HG03039 (cell line): Measurements from ENCODE around the gene ACP1.

Experiments
- ATAC-seq: cut with Tn5 transposase; IDR thresholded peaks from one replicate; pipeline ENCODE4 v1.9.1; 2021; ENCODE audit warnings: mild to moderate bottlenecking, moderate library complexity; ENCODE audit not compliant: unreplicated experiment

ACP1 gene

GRCh38 chr2:279956-280649, 15.4 kb downstream of the ACP1 start:
- no peak for ATAC-seq

- ATAC-seq: no peak
Observed at GRCh38 chr2:280650-281110, 15.9 kb downstream of the ACP1 start.

DNA sequence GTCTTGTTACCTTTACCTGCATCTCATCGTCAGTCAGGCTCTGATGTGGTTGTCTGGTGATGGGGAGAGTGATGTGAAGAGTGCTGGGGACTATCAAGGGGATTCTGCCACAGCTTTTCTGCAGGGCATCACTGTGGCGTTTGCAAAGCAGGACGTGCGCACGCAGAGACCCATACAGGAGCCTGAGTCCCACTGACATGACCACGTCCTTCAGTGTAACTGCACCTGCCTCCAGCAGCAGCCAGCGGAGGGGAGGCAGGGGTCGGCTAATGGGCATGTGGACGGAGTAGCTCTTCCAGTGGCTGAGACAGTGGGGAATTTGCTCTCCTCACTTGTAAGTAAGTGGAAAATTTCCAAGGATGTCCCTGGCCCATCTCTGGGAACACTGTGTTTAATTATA, 16.6 kb downstream of the ACP1 start:
- no peak for ATAC-seq

- ATAC-seq: no peak
Observed at GRCh38 chr2:282371-283263, 17.9 kb downstream of the ACP1 start.

DNA sequence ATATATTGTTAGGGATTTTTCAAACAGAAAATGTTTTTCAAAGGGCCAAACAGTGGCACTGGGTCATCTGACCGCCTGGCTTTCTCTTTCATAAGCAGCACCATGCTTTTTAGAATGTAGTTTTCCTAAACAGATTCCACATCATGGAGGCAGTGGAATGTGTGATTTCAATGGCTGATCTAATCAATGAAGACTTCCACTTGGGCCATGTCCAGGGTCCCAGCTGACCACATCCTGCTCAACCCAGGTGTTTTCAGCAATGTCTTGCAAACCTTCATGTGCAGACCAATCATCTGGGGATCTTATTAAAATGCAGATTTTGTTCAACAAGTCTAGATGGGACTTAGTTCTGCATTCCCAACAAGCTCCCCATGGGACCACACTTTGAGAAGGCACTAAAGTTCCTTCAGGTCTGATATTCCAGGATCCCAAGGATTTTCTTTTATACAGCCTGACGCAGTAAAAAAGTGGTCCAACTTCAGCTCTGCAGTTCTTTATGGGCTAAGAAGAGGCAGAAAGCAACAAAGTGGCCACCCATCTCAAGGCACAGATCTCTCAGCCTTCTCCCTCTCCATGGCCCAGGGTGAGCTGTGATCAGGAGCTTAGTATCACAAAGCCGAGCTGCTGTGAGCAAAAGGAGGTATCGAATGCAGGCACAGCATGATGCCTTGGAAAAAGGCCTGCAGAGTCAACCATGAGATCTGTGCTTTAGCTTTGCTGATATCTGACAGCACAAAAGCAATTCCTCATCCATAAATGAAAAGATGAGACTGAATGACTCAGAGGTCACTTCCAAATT, 19.4 kb downstream of the ACP1 start:
- ATAC-seq: no peak

DNA sequence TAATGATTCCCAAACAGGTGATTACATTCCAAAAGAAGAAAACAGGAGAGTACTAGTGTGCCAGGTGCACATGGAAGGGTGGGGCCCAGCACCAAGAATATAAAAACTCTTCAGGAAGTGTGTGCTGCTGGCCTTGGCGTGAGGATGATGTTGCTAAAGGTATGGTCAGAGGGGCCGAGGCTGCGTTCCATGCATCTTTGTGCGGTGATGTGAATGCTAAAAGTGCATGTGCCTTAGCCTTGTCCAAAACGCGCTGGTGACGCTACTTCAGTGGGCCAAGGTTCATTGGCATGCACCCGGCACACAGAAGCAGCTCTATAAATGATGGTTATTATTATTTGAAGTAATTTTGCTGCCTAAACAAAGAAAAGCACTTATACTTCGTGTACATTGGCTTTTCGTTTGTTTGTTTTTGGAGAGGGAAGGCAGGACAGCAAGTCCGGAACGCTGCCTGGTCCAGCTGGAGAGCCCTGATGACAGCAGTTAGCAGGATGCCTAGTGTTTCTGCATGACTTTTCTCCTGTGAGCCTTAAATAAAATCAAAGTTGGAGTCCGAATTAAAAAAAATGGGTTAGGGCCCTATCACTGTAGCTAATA, 20.2 kb downstream of the ACP1 start:
- no peak for ATAC-seq

DNA sequence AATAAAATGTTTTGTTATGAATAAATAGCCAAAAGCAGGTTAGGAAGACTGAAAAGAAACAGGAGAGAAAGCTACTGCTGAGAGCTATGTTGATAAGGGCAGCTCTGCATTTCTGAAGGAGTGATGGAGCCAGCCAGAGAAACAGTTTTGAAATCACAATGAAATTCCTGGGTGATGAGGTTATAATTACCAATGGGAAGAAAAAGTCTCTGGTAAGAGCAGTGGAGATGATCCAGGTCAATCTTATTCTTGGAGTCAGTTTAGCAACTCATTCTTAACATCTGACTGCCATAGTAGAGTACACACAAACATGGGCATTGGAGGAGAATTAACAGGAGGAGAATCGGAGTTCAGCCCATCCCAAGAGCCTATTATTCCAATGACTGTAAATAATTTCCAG, 20.8 kb downstream of the ACP1 start:
- no peak for ATAC-seq

- no peak for ATAC-seq
Observed at GRCh38 chr2:286035-286434, 21.3 kb downstream of the ACP1 start.

DNA sequence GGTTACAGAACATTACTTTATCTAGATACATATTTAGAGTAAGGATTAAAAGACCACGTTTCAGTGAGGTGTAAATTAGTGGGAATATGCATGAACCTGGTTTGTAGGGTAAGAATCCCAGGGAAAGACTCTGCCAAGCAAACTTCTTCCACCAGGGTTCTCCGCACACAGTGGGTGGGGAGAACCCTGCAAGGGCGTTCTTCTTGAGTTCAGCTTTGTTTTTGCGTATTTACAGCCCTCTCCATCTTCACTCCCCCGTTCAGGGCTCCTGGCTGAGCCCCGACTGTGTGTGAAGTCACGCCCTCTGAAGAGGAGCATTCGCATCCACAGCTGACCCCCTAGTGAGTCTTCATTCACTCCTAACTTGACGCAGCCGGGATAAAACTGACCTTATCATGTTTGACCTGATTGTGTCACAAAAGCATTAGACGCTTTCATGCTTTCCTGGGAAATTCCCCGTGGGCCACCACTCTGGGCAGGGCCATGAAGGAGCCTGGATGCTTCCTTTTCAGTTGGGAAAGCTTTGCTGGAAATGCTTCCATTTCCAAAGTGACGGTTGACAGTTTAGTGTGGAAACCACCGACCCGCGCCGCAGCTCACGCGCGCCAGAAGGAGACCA, 22.1 kb downstream of the ACP1 start:
- ATAC-seq: no peak

- no peak for ATAC-seq
Observed at GRCh38 chr2:287471-287885, 22.7 kb downstream of the ACP1 start.

DNA sequence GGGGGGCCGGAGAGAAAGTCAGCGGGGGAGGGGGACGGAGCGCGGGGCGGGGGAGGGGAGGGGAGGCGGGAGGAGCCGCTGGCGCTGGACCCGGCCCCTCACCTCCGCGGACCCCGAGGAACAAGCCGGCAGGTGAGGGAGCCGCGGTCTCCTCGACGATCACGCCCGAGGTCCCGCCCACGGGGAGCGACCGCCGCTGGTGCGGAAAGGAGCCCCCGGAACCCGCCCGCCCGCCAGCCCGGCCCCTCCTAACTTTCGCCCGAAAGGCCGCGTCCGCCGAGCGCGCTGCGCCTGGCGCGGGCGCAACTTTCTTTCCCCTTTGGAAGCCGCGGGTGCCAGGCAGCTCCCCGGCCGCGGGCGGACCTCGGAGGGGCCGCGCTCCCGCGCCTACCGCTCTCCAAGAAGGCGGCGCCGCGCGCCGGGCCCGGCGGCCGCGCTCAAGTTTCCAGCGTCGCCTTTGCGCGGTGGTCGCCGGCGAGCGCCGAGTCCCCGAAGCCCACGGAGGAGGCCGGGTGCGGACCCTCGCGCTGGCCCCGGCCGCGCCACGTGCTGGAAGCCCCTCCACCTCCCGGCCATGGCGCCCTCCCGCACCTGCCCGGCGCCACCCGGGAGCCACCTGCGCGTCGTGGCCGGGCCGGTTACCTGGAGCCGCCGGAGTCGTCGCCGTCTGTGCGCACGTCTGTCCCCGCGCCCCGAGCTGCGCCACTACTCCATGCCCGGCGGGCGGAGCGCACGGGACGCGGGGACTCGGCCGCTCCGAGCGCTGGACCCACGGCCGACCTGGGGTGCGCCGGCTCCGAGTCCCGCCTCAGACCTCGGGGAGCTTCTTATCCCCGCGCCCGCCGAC, 23.4 kb downstream of the ACP1 start, which contains the start of gene ALKAL2:
Gene ALKAL2 (minus strand): TSS at position 181 of the 847 bp plus-strand sequence. CDS start 256 bp downstream, outside the sequence.
- ATAC-seq: no peak

- no peak for ATAC-seq
Observed at GRCh38 chr2:288758-289361, 24.1 kb downstream of the ACP1 start.

DNA sequence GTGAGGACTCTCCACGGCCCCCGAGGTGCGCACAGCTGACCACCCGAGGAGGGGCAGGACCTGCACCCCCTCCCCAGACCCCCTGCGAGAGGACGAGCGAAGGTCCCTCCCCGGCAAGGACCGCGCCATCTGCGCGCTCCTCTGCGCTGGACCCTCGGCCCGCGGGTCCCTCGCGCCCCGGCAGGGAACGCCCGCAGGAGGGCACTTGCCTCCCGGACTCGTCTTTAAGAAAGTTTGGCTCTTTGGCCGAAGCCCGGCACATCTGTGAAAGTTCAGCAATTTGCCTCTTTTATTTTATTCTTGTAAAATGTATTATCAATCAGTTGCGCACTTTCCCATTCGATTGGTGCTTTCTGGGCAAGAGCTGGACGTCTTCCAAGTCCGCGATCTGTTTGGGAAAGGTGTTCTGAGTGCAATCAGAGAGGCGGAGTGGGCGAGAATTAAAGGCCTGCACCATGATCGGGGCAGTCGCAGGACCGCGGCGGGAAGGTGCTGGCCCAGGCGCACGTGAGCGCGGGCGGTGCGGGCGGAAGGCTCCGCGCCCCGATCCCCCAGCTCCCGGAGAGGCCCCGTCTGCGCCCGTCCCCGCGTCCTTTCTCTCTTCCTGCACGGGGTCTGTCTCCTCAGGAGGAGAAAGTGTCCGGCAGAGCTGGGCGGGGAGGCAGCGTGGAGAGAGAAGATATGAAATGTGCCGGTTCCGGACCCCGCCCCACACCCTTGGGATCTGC, 24.8 kb downstream of the ACP1 start:
- ATAC-seq: no peak

DNA sequence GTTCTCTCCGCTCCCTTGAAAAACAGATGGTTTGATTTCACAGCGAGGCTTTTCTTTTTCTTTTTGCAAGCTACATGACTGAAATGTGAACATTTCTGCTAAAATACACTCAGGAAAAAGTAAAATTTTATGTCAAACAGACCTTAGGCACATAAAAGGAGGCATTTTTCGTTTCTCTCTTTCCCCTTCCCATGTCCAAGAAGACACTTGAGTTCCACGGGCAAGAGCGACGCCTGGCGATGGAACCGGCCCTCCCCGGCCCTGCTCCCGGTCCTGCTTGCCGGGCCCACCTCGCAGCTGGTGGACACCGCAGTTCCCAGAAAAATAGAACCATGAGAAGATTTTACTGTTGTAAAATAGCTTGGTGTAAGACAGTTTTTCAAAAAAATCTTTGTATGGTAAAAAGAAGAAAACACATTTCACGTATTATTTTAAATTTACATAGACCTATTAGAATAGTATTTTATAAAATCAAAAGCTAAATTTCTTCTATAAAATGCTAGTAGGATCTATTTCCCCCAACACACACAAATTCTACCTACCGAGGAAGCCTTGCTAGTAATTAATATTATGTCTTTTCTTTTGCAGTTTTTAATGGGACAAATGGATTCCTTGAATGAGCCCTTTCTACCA, 25.5 kb downstream of the ACP1 start:
- no peak for ATAC-seq

DNA sequence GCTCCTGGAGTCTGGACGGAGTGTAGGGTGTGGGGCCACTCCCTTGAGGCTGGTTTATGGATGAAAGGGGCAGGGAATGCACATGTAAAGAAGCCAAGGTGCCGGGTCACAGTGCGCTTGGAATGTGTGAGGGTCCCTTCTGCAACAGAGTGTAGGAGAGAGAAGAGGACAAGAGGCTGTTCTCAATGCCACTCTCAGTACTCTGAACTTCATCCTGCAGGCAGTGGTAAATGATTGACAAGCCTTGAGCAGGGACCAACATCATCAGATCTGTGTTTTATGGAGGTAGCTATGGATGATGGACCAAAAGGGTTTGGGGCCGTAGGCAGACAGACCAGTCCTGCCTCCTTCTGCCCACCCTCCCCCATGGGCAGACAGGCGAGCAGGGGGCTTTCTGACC, 30.3 kb downstream of the ACP1 start:
- ATAC-seq: no peak

DNA sequence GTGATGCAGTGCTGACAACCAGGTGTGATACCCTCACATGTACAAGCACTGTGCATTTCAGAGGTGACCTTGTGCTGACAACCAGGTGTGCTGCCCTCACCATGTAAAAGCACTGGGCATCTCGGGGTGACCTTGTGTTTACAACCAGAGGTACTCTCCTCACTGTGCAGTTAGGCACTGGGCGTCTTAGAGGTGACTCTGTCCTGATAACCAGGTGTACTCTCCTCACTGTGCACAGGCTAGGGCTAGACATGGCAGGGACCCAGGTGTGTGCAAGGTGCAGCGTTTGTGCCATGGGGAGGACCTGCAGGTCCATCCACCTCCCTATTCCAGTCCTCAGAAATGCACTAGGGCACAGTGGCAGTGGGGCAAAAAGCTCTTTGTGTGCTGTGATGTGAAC, 31.6 kb downstream of the ACP1 start:
- no peak for ATAC-seq

DNA sequence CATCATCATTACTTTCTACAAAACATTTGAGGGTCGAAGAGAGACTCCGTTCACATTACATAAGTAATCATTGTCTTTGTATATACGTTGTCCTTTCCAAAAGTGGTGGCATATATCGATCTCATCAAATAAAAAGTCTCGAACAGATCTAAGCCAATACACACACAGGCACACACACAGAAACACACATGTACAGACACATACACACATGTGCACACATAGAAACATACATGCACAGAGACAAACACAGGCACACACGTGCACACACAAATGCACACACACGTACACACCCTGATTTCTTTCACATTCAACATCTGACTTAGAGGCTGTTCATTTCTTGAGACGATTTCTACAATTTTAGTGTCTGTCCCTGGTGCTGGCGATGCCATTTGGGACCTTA, 40.6 kb downstream of the ACP1 start:
- no peak for ATAC-seq
